Amniotic epithelial cell (primary cell): Measurements from ENCODE around the gene IFT122.
A peak's percentile ranks its signal among the peaks of the same experiment; 100 is the strongest.
"Not testable (repeated sequence)": the region's sequence is repeated elsewhere in the genome, so short reads cannot be mapped to it uniquely, and the experiment has no call there.

Source experiments
- DNase-seq: peaks from one replicate; pipeline ENCODE4 v3.0.0-alpha.2; 2010; ENCODE audit warnings: low read depth

Gene IFT122

GRCh38 chr3:129473067-129473768 is 33.2 kb downstream of the IFT122 start:
- no peak for DNase-seq

- DNase-seq: no peak
Measured at GRCh38 chr3:129473769-129474152, 33.7 kb downstream of the IFT122 start.

- DNase-seq: no peak
Measured at GRCh38 chr3:129474984-129475804, 35.2 kb downstream of the IFT122 start.

DNA sequence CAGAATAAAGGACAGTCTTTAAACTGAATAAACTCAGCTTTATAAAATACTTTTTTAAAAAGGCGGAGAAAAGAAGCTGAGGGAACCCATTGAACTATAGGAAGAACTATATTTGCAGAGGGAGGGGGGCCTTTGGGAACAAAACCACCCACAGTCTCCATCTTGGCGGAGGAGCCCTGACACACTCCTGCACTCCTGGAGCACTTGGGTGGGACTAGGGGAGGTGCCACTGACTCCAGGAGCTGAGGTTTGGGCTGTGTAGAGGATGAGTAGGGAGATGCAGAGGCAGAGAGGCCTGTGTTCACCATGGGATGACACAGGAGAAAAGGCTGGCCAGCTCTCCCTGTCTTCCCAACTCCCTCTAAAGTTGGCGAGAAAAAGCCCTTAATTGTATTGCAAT is 35.8 kb downstream of the IFT122 start:
- no peak for DNase-seq

DNA sequence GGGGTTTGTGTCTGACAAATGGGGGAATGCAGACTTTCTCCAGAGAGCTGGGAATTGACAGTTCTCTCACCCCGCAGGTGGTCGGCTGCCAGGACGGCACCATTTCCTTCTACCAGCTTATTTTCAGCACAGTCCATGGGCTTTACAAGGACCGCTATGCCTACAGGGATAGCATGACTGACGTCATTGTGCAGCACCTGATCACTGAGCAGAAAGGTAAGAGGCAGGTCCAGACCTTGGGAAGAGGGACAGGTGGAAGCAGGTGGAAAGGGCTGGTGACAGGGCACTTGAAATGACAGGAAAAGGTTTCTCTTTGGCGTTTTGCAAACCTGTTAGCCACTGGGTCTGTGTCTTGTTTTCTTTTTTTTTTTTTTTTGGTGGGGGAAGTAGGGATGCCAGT is 36.6 kb downstream of the IFT122 start:
- DNase-seq: no peak

GRCh38 chr3:129481225-129481765 is 41.3 kb downstream of the IFT122 start:
- peak; percentile 83 for DNase-seq

DNA sequence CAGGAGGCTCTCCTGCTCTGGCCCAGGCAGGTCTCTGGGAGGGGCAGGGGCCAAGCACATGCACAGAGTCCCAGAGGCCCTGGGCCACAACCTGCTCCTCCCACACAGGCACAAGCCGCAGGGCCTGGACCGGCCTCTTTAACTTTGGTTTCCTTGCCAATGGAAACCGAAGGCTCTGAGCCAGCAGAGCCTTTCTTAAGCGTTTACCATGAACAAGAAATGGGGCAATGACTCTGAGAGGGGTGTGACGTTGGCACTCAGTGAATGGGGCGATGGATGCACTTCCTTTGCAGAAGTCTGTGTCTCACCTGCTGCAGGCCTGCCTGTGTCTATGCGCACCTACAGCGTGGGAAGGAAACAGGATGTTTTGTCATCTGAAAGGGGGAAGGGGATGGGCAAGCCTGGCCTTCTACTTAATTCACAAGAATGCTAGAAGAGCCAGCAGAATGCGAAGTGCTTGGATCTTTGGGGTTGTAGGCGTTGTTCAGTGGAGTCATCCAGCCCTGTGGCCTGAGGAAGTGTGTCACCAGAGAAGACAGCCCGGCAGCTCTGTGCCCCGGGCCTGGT is 41.8 kb downstream of the IFT122 start:
- DNase-seq: no peak

- no peak for DNase-seq
Measured at GRCh38 chr3:129482721-129483120, 42.7 kb downstream of the IFT122 start.

DNA sequence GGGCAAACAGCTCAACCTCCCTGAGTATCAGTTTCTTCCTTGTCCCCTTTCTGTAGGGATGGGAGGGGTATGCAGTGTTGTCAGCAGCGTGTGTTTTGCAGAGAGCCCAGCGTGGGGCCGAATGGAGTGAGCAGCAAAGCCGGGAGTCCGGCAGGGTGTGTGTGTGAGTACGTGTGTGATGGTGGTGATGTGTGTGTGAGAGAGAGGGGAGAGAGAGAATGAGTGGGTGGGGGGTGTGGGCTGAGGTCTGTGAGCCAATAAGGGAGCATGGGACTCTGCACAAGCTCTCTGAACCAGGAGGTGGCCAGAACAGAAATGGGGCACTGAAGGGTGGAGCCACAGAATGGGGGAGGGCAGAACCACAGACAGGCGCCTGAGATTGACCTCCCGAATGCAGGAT is 43.8 kb downstream of the IFT122 start:
- DNase-seq: no peak

DNA sequence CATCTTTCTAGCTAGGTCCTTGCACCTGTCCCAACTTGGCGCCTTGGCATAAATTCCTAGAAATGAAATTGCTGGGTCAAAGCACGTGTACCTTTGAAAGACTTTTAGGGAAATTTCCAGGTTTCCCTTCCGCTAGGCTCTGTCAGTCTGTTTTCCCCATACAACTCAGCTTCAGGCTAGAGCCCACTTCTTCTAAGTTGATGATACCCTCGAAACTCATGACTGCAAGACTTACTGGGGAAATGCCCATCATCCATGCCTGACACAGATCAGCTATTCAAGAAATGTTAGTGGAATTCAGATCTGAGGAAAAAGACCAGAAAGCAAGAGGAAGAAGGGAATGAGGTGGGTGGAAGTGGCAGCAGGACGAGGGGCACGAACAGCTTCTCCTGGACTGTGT is 45.1 kb downstream of the IFT122 start:
- DNase-seq: not testable (repeated sequence)

GRCh38 chr3:129485721-129486663 is 46.0 kb downstream of the IFT122 start:
- peak; percentile 99 for DNase-seq

DNA sequence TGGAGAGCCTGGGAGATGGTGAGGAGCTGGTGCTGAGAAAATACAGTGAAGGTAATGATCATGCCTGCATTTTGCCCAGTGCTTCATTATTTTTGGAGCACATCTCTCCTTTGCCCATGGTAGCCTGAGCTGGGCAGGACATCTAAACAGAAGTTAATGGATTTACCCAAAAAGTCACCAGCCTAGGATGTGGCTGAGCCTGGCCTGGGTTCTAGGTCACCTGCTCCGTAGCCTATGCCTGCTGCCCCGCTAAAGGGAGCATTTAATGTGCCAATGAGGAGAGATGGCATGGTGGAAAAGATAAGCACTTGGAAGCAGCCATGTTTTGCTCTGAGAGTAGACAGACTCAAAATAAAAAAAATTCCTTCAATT is 46.6 kb downstream of the IFT122 start:
- DNase-seq: no peak

DNA sequence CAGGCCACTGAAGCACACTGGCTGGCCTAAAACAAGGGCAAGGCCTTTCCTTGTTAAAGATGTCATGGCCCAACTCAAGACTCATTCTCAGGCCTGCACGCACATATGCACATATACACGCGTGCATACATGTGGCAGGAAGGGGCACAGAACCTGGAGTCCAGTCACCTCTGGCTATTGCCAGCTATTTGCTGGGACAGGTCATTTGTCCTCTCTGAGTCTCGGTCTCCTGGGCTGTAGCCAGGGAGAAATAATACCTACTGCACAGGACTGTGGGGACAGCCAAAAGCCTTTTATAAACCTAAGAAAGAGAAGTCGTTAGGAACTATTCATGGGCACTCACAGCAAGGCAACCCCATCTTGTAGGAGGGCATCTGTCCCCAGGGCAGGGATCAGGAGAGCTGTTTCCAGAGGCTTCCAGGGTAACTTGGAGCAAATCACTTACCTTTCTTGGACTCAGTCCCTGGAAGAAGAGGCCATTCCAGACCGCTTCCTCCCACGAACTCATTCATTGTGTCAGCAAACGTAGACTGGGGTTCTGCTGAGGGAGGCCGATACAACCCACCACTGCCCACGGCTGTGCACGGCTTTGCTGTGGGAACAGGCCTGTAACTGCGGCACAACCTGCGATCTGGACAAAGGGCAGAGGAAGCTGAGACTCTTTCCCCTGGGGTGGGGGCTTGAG is 47.3 kb downstream of the IFT122 start:
- DNase-seq: no peak

GRCh38 chr3:129487868-129488335 is 47.9 kb downstream of the IFT122 start:
- not testable (repeated sequence) for DNase-seq

GRCh38 chr3:129489258-129489657 is 49.2 kb downstream of the IFT122 start:
- DNase-seq: not testable (repeated sequence)

- peak; percentile 93 for DNase-seq
Measured at GRCh38 chr3:129490273-129490675, 50.2 kb downstream of the IFT122 start.

DNA sequence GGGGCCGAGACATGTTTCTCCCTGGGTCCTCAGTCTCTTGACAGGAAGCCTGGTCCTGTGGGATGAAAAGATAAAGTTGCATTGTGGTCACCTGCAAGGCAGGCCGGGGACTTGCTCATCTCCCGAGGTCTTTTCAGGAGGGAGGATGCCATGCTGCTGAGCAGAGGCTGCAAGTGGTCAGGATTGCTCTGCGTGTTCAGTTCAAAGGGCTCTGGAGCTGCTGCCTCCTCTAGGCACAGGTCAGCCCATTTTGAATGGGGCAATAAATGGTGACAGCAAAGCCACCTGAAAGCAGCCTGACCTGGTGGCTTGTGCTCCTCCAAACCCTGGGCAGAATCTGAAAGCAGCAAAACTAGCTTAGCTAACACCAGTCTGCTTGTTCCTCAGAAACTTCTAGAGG is 51.1 kb downstream of the IFT122 start:
- not testable (repeated sequence) for DNase-seq

DNA sequence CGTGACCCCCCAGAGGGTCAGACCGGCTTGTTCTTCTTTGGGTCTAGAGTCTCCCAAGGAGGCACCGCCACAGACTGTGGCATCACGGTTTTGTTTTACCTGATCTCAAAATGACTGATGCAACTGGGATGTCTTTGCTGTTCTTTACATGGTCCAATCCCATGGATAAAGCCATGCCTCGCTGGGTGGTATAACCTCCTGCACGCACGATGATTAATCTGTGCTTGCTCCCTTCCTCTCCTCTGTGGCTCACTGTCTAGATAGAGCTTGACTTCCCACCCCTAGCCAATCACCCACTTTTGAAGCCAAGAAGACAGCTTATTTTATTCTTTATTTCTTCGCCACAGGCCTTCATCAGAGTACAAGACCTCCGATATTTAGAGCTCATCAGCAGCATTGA is 51.8 kb downstream of the IFT122 start:
- no peak for DNase-seq

- no peak for DNase-seq
Measured at GRCh38 chr3:129492691-129493090, 52.7 kb downstream of the IFT122 start.

- DNase-seq: no peak
Measured at GRCh38 chr3:129493206-129493605, 53.2 kb downstream of the IFT122 start.

GRCh38 chr3:129494499-129494898 is 54.5 kb downstream of the IFT122 start:
- DNase-seq: not testable (repeated sequence)
